HCT116 (cell line): ENCODE data around the gene TOX2. TPM values are rescaled to one million over a fixed set of nuclear protein-coding genes. Genes with fewer than 3 reads are reported as not detected.

Source experiments
- ATAC-seq: fragments of 200-7000 bp; cut with Tn5 transposase; 2 replicates; pipeline ENCODE4 v1.9.1; 2020; ENCODE audit warnings: mild to moderate bottlenecking, moderate library complexity
- BruUV-seq: library from RNA; stranded (reverse); fragments of 400-500 nt; replicated peaks from 2 replicates; lab custom pipeline; 2021; lab: Mats Ljungman, UMichigan
- CTCF ChIA-PET: fragments of 300-600 bp; sonication (Branson Sonifier 250); formaldehyde crosslinking; loops from one replicate; lab custom pipeline; 2021; ENCODE audit warnings: antibody characterized with exemption; lab: Charles Lee
- POLR2A ChIA-PET: fragments of 300-600, 350-600 bp; sonication (Branson Sonifier 250); formaldehyde crosslinking; loops from one replicate; lab custom pipeline; 2021; ENCODE audit warnings: antibody characterized with exemption; lab: Charles Lee
- RAD21 ChIA-PET, 2 experiments: fragments of 300-600 bp; sonication (Branson Sonifier 250); formaldehyde crosslinking; loops; one replicate each; lab custom pipeline; 2023; ENCODE audit warnings: low total read pairs in 2 of 2; ENCODE audit not compliant: uncharacterized antibody in 2 of 2, unreplicated experiment in 2 of 2, low non-redundant PET in 1 of 2; lab: Charles Lee
- DNase-seq: peaks from one replicate; pipeline ENCODE4 v3.0.0-alpha.2; 2010; ENCODE audit warnings: low read depth, low spot score
- H2AFZ ChIP-seq: fragments of 200-600 bp; shearing (Covaris generic), sonication (generic); 2 replicates; pipeline ENCODE4 v1.6.1; 2017; ENCODE audit warnings: low read depth, mixed run types, mixed read lengths, antibody characterized with exemption, low read length; ENCODE audit not compliant: poor library complexity, severe bottlenecking
- H3K27ac ChIP-seq: 2 replicates; pipeline ENCODE4 v1.5.1; 2012; ENCODE audit warnings: low read depth, low read length
- H3K27me3 ChIP-seq: fragments of 200-600 bp; sonication (generic); 2 replicates; pipeline ENCODE4 v1.6.1; 2016; ENCODE audit warnings: mixed run types, low read length, mixed read lengths; ENCODE audit not compliant: insufficient read depth
- H3K36me3 ChIP-seq, 2 experiments: fragments of 200-500 bp in 1 of 2; fragments of 200-600 bp in 1 of 2; sonication (Bioruptor generic) in 1 of 2; sonication (generic) in 1 of 2; 2 replicates each; pipeline versions ENCODE4 v1.5.1 to v1.6.1; 2014 to 2016; ENCODE audit warnings: low read length in 2 of 2, inconsistent platforms in 1 of 2, mixed read lengths in 1 of 2, mixed run types in 1 of 2; ENCODE audit not compliant: insufficient read depth in 2 of 2, control insufficient read depth in 1 of 2
- H3K4me1 ChIP-seq, 2 experiments: fragments of 200-600 bp in 1 of 2; sonication (generic) in 1 of 2; 2 replicates each; pipeline versions ENCODE4 v1.5.1 to v1.6.1; 2012 to 2017; ENCODE audit warnings: low read length in 2 of 2, inconsistent platforms in 1 of 2, mild to moderate bottlenecking in 1 of 2, mixed read lengths in 1 of 2, mixed run types in 1 of 2, moderate library complexity in 1 of 2; ENCODE audit not compliant: insufficient read depth in 2 of 2, control insufficient read depth in 1 of 2
- H3K4me2 ChIP-seq: fragments of 200-600 bp; sonication (generic); 2 replicates; pipeline ENCODE4 v1.6.1; 2017; ENCODE audit warnings: mixed run types, low read length, mixed read lengths
- H3K4me3 ChIP-seq, 2 experiments: fragments of 200-600 bp in 1 of 2; sonication (generic) in 1 of 2; replicated peaks in 1 of 2; 2 replicates each; pipeline ENCODE4 v1.5.1; 2011 to 2016; ENCODE audit warnings: low read length in 2 of 2, control low read depth in 1 of 2, low read depth in 1 of 2, mild to moderate bottlenecking in 1 of 2, mixed read lengths in 1 of 2, mixed run types in 1 of 2
- H3K79me2 ChIP-seq: fragments of 200-600 bp; sonication (generic); 2 replicates; pipeline ENCODE4 v1.6.1; 2017; ENCODE audit warnings: mild to moderate bottlenecking, mixed run types, low read length, moderate library complexity, mixed read lengths; ENCODE audit not compliant: insufficient read depth
- H3K9ac ChIP-seq: fragments of 200-600 bp; sonication (generic); 2 replicates; pipeline ENCODE4 v1.6.1; 2016; ENCODE audit warnings: low read length, mixed read lengths
- H3K9me2 ChIP-seq: fragments of 200-600 bp; sonication (generic), shearing (Covaris generic); 2 replicates; pipeline ENCODE4 v1.6.1; 2017; ENCODE audit warnings: mixed run types, mild to moderate bottlenecking, moderate library complexity; ENCODE audit not compliant: insufficient read depth
- H3K9me3 ChIP-seq, 2 experiments: fragments of 200-500 bp in 1 of 2; fragments of 200-600 bp in 1 of 2; sonication (Bioruptor generic) in 1 of 2; sonication (generic) in 1 of 2; 2 replicates each; pipeline ENCODE4 v1.6.1; 2014 to 2017; ENCODE audit warnings: low read length in 2 of 2, mixed read lengths in 2 of 2, inconsistent platforms in 1 of 2, low read depth in 1 of 2, mild to moderate bottlenecking in 1 of 2, mixed run types in 1 of 2, moderate library complexity in 1 of 2; ENCODE audit not compliant: control insufficient read depth in 1 of 2, insufficient read depth in 1 of 2
- H4K20me1 ChIP-seq: fragments of 200-600 bp; sonication (generic), shearing (Covaris generic); 2 replicates; pipeline ENCODE4 v1.6.1; 2017; ENCODE audit warnings: mixed run types, mild to moderate bottlenecking, moderate library complexity; ENCODE audit not compliant: insufficient read depth
- ATF3 ChIP-seq: IDR thresholded peaks from 2 replicates; pipeline ENCODE4 v1.6.1; 2012
- CBX3 ChIP-seq: IDR thresholded peaks from 2 replicates; pipeline ENCODE4 v1.6.1; 2012; ENCODE audit warnings: low read depth
- CEBPB ChIP-seq: IDR thresholded peaks from 2 replicates; pipeline ENCODE4 v1.6.1; 2012; ENCODE audit warnings: low read depth
- EGR1 ChIP-seq: IDR thresholded peaks from 2 replicates; pipeline ENCODE4 v1.6.1; 2012; ENCODE audit warnings: low read depth
- EZH2 ChIP-seq: fragments of 200-600 bp; sonication (generic); IDR thresholded peaks from 2 replicates; pipeline ENCODE4 v1.6.1; 2017; ENCODE audit warnings: antibody characterized with exemption, mixed run types
- FOSL1 ChIP-seq: IDR thresholded peaks from 2 replicates; pipeline ENCODE4 v1.6.1; 2012; ENCODE audit warnings: low read depth
- JUND ChIP-seq: IDR thresholded peaks from 2 replicates; pipeline ENCODE4 v1.6.1; 2012
- MAX ChIP-seq: IDR thresholded peaks from 2 replicates; pipeline ENCODE4 v1.6.1; 2012
- RAD21 ChIP-seq: IDR thresholded peaks from 2 replicates; pipeline ENCODE4 v1.6.1; 2012; ENCODE audit warnings: low read depth, mild to moderate bottlenecking
- REST ChIP-seq: IDR thresholded peaks from 2 replicates; pipeline ENCODE4 v1.6.1; 2012; ENCODE audit warnings: low read depth
- SP1 ChIP-seq: IDR thresholded peaks from 2 replicates; pipeline ENCODE4 v1.6.1; 2012; ENCODE audit warnings: low read depth
- SRF ChIP-seq: IDR thresholded peaks from 2 replicates; pipeline ENCODE4 v1.6.1; 2012; ENCODE audit warnings: low read depth
- TCF7L2 ChIP-seq: IDR thresholded peaks from 2 replicates; pipeline ENCODE4 v1.7.0; 2011; ENCODE audit warnings: borderline replicate concordance, inconsistent platforms; ENCODE audit not compliant: insufficient read depth, insufficient read length; ENCODE audit errors: extremely low read depth
- ZBTB33 ChIP-seq: IDR thresholded peaks from 2 replicates; pipeline ENCODE4 v1.6.1; 2011; ENCODE audit warnings: mild to moderate bottlenecking, low read length, moderate library complexity; ENCODE audit not compliant: insufficient replicate concordance; ENCODE audit errors: extremely low read depth
- ZFX ChIP-seq: fragments of 450-650 bp; IDR thresholded peaks from 2 replicates; pipeline ENCODE4 v1.6.1; 2017
- ZNF274 ChIP-seq: fragments of 200-500 bp; sonication (Bioruptor generic); IDR thresholded peaks from 2 replicates; pipeline ENCODE4 v1.6.1; 2014; ENCODE audit warnings: mild to moderate bottlenecking, low read depth, low read length, inconsistent platforms
- intact Hi-C: fragments of 100-400 bp; cut with micrococcal nuclease; formaldehyde crosslinking; loops from 2 replicates; pipeline ENCODE4 v1.10.0; 2022
- total RNA-seq: library from RNA; stranded (reverse); gene quantifications from one replicate; pipeline ENCODE4 v1.2.1, GENCODE V29; 2021; ENCODE audit not compliant: unreplicated experiment

TOX2 gene
- total RNA-seq, 1 experiment from 2014 or later, result 39.6 TPM

GRCh38 chr20:44087051-44087856, 172.6 kb downstream of the TOX2 start:
- Histone ChIP-seq H3K4me2 (no peak overlapping the region), H3K9me2 (no peaks in the 10 kb centered on the region), H2AFZ (no peak overlapping the region), H3K4me3 (no peak overlapping the region), H3K4me1 (peaks cover 15 to 30% of the 10 kb centered on the region in 2 experiments), H3K79me2 (no peaks in the 10 kb centered on the region), H3K27ac (no peak overlapping the region), H3K27me3 (no peaks in the 10 kb centered on the region), H3K9ac (no peak overlapping the region), H3K36me3 (no peaks in the 10 kb centered on the region), H4K20me1 (no peaks in the 10 kb centered on the region), H3K9me3 (no peaks in the 10 kb centered on the region)
- RAD21 ChIA-PET, result no interaction called here
- CTCF ChIA-PET, result no interaction called here
- no peak for DNase-seq
- ATAC-seq, result no peak
- no peak for TF ChIP-seq FOSL1
- no peak for TF ChIP-seq ZBTB33
- no peak for TF ChIP-seq CEBPB
- no peak for TF ChIP-seq ATF3
- no peak for TF ChIP-seq SP1
- TF ChIP-seq ZNF274, result no peak
- no peak for TF ChIP-seq REST
- TF ChIP-seq JUND, result no peak
- TF ChIP-seq EGR1, result no peak
- no peak for TF ChIP-seq SRF
- no peak for TF ChIP-seq CBX3
- TF ChIP-seq EZH2, result no peak
- TF ChIP-seq MAX, result no peak
- no peak for TF ChIP-seq ZFX
- TF ChIP-seq TCF7L2, result no peak
- no peak for TF ChIP-seq RAD21
- no TSS peak for BruUV-seq
- POLR2A ChIA-PET, result no interaction called here
- intact Hi-C loops, result loop anchor here (10.0 kb wide), 1 partner anchor 172 kb away; the partner anchor contains the start of gene TOX2
